SK-N-MC (cell line): ENCODE results near the gene CHAT.

Source experiments
- FOXP2 ChIP-seq: optimal IDR thresholded peaks from 2 replicates; pipeline ENCODE3; 2011; ENCODE audit warnings: mild to moderate bottlenecking, moderate library complexity; ENCODE audit not compliant: insufficient read depth; ENCODE audit errors: extremely low read length, control extremely low read depth
- POLR2AphosphoS5 ChIP-seq: IDR thresholded peaks from 2 replicates; pipeline ENCODE4 v1.6.1; 2012; ENCODE audit warnings: mild to moderate bottlenecking, low read depth, low read length, borderline replicate concordance

DNA sequence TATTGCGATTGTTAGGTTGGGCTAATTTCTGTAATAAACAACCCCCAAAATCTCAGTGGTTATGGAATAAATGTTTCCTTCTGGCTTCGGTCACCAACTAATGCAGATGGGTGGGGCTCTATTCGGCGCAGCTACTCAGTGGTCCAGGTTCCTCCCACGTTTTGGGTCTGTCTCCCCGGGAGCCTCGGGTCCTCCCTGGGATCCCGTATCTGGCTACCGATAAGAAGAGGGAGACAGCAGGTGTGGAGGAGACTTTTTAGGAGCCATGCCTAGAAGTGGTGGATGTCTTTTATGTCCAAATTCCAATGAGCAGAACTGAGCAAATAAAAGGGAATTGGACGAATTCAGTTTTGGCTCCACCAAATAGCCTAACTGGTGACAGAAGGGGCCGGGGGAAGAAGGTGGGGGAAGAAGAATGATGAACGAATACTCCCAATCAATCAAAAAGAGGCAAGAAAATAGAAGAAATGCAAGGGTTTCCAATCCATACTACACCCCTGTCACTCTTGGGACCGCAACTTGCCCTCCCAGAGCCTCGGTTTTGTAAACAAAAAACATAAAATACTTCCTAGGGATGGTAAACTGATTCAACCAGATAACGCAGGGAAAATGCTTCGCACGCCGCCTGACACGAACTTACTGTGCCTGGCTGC is 65.1 kb downstream of the CHAT start:
- no peak for TF ChIP-seq POLR2AphosphoS5
- TF ChIP-seq FOXP2 = no peak
